Muscle layer of duodenum (tissue), 2 donors: Measurements from ENCODE around the gene TNFAIP2.
"Not testable (repeated sequence)": the region's sequence is repeated elsewhere in the genome, so short reads cannot be mapped to it uniquely, and the experiment has no call there.

ENCODE experiments used
- H3K27ac ChIP-seq: one replicate; pipeline ENCODE4 v1.7.0; 2013; ENCODE audit warnings: mild to moderate bottlenecking, low read length
- H3K27me3 ChIP-seq: one replicate; pipeline ENCODE4 v1.7.0; 2013; ENCODE audit warnings: low read depth, mild to moderate bottlenecking, control low read depth, low read length
- H3K36me3 ChIP-seq, 2 donors: one replicate each; pipeline ENCODE4 v1.7.0; 2013; ENCODE audit warnings: low read length in 2 of 2, control low read depth in 1 of 2, mild to moderate bottlenecking in 1 of 2; ENCODE audit not compliant: insufficient read depth in 2 of 2, control insufficient read depth in 1 of 2
- H3K4me1 ChIP-seq, 2 donors: one replicate each; pipeline ENCODE4 v1.7.0; 2013; ENCODE audit warnings: low read length in 2 of 2, mild to moderate bottlenecking in 2 of 2, control low read depth in 1 of 2, moderate library complexity in 1 of 2; ENCODE audit not compliant: insufficient read depth in 2 of 2, control insufficient read depth in 1 of 2
- H3K4me3 ChIP-seq, 2 donors: one replicate each; pipeline ENCODE4 v1.7.0; 2013; ENCODE audit warnings: low read length in 2 of 2, low read depth in 1 of 2, mild to moderate bottlenecking in 1 of 2
- H3K9me3 ChIP-seq, 2 donors: one replicate each; pipeline ENCODE4 v1.7.0; 2013; ENCODE audit warnings: low read length in 2 of 2, control low read depth in 1 of 2, mild to moderate bottlenecking in 1 of 2; ENCODE audit not compliant: control insufficient read depth in 1 of 2
- donor health status: healthy.

The TNFAIP2 gene

DNA sequence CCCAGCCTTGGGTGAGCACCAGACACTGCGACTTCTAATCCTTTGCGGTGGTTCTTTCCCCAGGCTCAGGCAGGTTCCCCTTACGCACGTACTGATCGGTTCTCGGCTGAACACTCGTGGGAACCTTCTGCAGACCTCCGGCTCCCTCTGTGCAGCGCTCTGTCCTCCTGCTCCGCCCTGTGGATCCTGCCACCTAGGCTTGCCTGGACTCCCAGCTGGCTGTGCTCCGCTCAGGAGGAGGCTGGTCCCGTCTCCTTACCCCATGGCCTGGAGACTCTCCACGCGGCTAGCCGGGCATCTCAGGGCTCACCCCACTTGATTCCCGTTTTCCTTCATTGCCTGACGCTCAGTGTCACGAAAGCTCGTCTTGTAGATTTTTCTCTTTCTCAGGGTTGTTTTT is 34.7 kb downstream of the TNFAIP2 start:
- Histone ChIP-seq H3K4me3 (no peak overlapping the region), H3K36me3 (no peaks in the 10 kb centered on the region), H3K4me1 (peaks cover 0 to 4% of the 10 kb centered on the region in 2 donors), H3K9me3 (no peaks in the 10 kb centered on the region), H3K27me3 (no peaks in the 10 kb centered on the region), H3K27ac (no peak overlapping the region)

DNA sequence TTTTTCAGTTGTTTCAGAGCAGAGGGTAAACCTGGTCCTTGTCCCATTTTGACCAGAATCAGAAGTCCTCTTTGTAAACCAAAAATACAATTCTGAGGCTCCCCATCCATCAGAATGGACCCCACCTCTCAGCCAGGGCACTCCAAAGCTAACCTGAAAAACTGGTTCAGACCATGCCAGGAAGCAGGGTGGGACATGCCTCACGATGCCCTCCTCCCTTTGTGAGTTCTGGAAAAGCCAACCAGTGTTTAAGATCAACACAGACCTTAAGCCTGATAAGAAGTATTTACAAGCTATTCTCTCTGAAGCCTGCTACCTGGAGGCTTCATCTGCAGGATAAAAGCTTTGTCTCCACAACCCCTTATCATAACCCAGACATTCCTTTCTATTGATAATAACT is 35.4 kb downstream of the TNFAIP2 start:
- Histone ChIP-seq H3K27ac (no peak overlapping the region), H3K9me3 (no peaks in the 10 kb centered on the region), H3K4me3 (no peak overlapping the region), H3K36me3 (no peaks in the 10 kb centered on the region), H3K4me1 (peaks cover 0 to 4% of the 10 kb centered on the region in 2 donors), H3K27me3 (no peaks in the 10 kb centered on the region)

DNA sequence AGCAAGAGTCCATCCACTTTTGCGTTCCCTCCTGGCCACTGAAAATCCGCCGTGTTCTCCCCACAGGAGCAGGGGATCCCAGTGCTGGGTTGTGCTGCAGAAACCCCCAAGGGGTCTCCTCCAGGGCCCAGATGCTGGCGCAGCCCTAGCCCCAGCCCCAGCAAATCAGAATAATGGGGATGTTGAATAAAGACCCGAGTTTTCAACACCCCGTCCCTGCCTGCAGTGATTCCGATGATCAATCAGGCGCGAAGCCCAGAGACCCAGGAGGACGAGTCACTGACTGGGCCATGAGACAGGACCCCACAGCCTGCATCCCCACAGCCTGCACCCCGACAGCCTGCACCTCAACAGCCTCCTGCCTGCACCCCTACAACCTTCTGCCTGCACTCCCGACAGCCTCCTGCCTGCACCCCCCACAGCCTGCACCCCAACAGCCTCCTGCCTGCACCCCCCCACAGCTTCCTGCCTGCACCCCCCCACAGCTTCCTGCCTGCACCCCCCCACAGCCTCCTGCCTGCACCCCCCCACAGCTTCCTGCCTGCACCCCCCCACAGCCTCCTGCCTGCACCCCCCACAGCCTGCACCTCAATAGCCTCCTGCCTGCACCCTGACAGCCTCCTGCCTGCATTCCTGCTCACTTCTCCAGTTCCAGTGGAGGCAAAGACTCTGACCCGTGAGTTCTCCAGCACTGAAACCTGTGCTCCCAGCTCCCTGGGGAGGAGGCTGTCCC is 37.2 kb downstream of the TNFAIP2 start:
- no peak overlapping the region for H3K27ac ChIP-seq

DNA sequence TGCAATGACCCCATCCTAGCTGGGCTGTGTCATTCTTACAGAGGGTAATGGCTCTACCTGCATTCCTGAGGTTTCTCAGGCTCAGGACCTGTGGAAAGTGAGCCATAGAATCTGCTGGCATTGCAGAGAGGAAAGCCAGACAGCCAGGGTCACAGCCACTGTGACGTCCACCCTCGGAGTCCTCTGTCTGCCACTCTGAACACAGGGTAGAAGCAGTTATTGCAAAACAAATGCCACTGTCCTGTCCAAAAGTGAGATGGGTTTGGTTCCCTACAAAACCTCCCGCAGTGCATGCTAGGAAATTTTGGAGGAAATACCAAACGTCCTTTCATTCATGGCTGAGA is 37.8 kb downstream of the TNFAIP2 start:
- H3K9me3 ChIP-seq = no peaks in the 10 kb centered on the region
- H3K27ac ChIP-seq = no peak overlapping the region
- no peaks in the 10 kb centered on the region for H3K36me3 ChIP-seq
- no peak overlapping the region for H3K4me3 ChIP-seq
- no peaks in the 10 kb centered on the region for H3K4me1 ChIP-seq
- H3K27me3 ChIP-seq = no peaks in the 10 kb centered on the region

More for the DNA sequence above, 37.2 kb downstream of the TNFAIP2 start:
- Histone ChIP-seq H3K9me3 (no peaks in the 10 kb centered on the region), H3K4me1 (no peaks in the 10 kb centered on the region), H3K36me3 (no peaks in the 10 kb centered on the region), H3K27me3 (no peaks in the 10 kb centered on the region), H3K4me3 (no peak overlapping the region)

DNA sequence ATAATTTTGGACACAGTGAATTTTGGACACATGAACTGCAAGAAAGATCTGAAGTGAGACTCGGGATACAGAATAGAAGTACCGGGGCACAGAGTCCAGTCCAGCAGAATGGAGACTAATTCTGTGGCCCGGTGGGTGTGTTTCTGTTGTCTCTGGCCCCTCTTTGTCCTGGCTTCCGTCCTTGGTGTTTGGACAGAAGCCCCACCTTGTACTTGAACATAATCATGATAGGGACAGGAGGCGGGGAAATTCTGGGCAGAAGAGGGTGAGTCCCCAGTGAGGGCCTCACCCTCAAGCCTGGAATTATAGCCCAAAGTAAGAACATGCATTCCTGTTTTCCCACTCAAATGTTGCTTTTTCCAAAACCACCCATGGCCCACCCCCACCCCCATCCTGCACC is 39.9 kb downstream of the TNFAIP2 start:
- Histone ChIP-seq H3K4me3 (no peak overlapping the region), H3K36me3 (no peaks in the 10 kb centered on the region), H3K27ac (no peak overlapping the region), H3K27me3 (no peaks in the 10 kb centered on the region), H3K4me1 (no peaks in the 10 kb centered on the region), H3K9me3 (peaks cover 0 to 2% of the 10 kb centered on the region in 2 donors)

DNA sequence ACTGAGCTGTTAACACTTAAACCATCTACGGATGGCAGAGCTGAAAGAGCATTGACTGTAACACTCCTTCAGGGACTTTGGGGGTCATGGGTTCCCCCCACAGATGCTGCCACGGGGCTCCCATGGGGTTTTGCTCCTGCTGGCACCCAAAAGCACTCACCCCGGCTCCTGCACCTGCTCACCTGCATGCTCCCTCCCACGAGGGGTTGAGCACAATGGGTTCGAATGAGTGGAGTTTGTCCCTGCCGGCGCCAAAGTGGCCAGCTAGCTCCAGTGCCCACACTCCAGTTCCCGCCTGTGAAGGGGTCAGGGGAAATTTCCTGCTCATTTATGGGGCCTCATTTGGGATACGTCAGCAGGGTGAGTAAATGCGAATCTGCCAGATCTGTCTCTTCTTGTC is 40.7 kb downstream of the TNFAIP2 start:
- Histone ChIP-seq H3K27ac (no peak overlapping the region), H3K9me3 (peaks cover 4 to 8% of the 10 kb centered on the region in 2 donors), H3K27me3 (no peaks in the 10 kb centered on the region), H3K4me1 (no peaks in the 10 kb centered on the region), H3K4me3 (no peak overlapping the region), H3K36me3 (no peaks in the 10 kb centered on the region)

DNA sequence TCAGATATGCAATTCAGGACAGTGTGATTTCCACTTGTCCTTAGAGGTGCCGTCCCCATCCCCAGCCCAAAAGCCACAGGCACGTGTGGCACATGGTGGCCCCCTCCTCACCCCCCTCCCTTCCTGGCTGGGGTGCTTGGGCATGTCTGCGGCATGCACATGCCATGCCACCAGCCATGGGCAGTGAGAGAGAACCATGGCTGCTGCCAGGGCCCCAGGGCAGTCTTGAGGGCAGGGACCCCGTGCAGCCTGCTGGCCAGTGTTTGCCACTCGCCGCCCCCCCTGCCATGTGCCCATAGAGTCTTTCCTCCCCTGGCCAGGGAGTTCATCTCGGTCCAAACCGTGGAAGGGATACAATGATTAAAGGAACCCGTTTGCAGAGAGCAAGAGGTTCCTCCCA is 41.5 kb downstream of the TNFAIP2 start:
- Histone ChIP-seq H3K36me3 (no peaks in the 10 kb centered on the region), H3K9me3 (peaks cover 11 to 12% of the 10 kb centered on the region in 2 donors), H3K27me3 (no peaks in the 10 kb centered on the region), H3K4me3 (no peak overlapping the region), H3K4me1 (no peaks in the 10 kb centered on the region), H3K27ac (no peak overlapping the region)

DNA sequence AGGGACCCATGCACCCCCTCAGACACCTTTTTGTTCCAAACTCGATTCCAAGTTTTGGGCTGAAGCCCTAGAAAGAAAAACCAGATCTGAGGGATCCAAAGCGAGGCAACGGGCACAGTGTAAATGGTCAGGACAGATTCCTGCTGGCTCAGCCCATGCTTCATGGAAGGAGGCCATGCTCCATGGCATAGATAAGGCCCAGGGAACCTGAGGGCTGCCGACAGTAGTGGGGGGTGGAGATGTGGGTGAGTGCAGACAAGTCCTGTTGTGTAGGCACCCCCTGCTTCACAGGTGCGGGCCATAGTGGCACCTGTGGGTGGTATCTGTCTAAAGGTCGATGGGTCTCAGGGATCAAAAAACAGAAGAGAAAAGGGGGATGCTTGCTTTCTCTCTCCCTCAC is 42.1 kb downstream of the TNFAIP2 start:
- no peaks in the 10 kb centered on the region for H3K36me3 ChIP-seq
- H3K27ac ChIP-seq = no peak overlapping the region
- H3K27me3 ChIP-seq = no peaks in the 10 kb centered on the region
- no peaks in the 10 kb centered on the region for H3K4me1 ChIP-seq
- no peak overlapping the region for H3K4me3 ChIP-seq
- peaks cover 12 to 16% of the 10 kb centered on the region in 2 donors for H3K9me3 ChIP-seq

DNA sequence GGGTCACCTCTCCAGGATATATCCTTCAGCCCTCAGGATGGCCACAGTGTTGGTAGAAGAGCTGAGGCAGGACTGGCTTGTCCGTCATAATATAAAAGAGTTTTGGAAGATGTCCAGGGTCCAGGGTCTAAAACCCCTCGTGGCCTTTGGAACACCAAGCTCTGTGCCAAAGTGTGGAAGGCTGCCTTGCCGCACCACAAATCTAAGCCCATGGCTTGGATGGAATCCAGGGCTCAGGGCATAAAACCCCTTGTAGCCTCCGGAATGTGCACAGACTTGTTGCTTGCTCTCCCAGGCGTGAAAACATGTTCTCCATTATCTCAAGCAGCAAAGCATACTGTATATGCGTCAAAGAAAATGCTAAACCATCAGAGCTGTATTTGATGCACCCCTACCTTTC is 46.7 kb downstream of the TNFAIP2 start:
- H3K4me1 ChIP-seq = no peaks in the 10 kb centered on the region
- H3K9me3 ChIP-seq = peaks cover 12 to 22% of the 10 kb centered on the region in 2 donors
- no peaks in the 10 kb centered on the region for H3K36me3 ChIP-seq
- H3K4me3 ChIP-seq = no peak overlapping the region
- H3K27me3 ChIP-seq = no peaks in the 10 kb centered on the region
- H3K27ac ChIP-seq = no peak overlapping the region

DNA sequence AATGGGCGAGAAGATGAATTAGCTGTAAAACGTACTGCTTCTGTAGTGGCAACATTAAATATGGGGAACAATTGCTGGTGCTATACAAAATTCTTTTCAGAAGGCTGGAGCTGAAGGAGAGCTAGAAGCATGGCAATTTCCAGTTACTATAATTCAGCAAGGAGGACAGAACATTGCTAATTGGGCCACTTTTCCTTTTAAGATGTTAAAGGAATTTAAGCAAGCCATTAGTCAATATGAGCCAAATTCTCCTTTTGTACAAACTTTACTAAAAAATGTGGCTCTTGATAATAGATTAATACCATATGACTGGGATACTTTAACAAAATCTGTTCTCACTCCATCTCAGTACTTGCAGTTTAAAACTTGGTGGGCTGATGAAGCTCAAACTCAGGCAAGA is 47.9 kb downstream of the TNFAIP2 start:
- H3K27ac ChIP-seq, H3K36me3 ChIP-seq, H3K4me1 ChIP-seq, H3K27me3 ChIP-seq, H3K4me3 ChIP-seq: not testable (repeated sequence)
- peaks cover 12 to 28% of the 10 kb centered on the region in 2 donors for H3K9me3 ChIP-seq

DNA sequence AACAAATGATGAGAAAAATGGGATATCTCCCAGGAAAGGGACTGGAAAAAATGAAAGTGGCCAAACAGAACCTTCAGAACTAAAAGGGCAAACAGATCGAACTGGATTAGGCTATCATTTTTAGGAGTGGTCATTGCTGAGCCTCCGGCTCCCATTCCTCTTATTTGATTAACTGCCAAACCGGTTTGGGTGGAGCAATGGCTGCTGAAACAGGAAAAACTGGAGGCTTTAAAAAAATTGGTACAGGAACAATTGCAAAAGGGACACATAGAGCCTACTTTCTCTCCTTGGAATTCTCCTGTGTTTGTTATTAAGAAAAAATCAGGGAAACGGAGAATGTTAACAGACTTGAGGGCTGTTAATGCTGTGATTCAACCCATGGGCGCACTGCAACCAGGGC is 49.7 kb downstream of the TNFAIP2 start:
- no peaks in the 10 kb centered on the region for H3K27me3 ChIP-seq
- H3K4me3 ChIP-seq = no peak overlapping the region
- H3K27ac ChIP-seq = no peak overlapping the region
- H3K4me1 ChIP-seq = no peaks in the 10 kb centered on the region
- H3K36me3 ChIP-seq = no peaks in the 10 kb centered on the region
- peaks cover 12 to 28% of the 10 kb centered on the region in 2 donors for H3K9me3 ChIP-seq

DNA sequence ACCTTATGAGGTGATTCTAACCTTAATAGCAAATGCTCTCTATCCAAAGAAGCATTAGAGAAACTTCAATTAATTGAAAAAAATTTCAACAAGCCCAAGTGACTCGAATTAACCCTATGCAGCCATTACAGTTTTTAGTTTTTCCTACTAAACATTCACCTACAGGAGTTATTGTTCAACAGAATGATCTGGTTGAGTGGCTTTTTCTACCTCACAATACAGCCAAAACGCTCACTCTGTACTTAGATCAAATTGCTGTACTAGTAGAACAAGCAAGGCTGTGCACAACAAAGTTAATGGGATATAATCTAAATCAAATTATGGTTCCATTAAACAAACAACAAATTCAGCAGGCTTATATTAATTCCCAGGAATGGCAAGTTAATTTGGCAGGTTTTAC is 50.6 kb downstream of the TNFAIP2 start:
- H3K4me1 ChIP-seq, H3K27ac ChIP-seq, H3K27me3 ChIP-seq, H3K36me3 ChIP-seq, H3K4me3 ChIP-seq: not testable (repeated sequence)
- H3K9me3 ChIP-seq = peaks cover 5 to 25% of the 10 kb centered on the region in 2 donors
